ENCODE measurements around the gene NR4A3.

The NR4A3 gene

DNA sequence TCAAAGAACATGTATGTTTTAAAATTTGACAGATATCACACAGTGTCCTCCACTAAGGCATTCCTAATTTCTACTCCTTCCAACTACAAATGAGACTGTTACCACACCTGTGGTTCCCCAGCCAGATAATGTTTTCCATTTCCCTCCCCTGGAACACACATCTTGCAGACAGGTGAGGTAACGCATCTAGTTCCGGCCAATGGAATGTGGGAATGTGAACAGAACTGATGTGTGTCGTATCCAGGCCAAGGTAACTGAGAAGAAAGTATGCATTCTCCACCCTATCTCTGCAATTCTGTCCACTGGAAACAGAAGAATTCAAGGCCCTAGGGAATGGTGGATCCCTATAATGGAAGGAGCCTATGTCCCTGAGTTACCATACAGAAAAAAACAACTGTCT lies 19.9 kb upstream of the NR4A3 start:
- TF ChIP-seq, protein P1, sequence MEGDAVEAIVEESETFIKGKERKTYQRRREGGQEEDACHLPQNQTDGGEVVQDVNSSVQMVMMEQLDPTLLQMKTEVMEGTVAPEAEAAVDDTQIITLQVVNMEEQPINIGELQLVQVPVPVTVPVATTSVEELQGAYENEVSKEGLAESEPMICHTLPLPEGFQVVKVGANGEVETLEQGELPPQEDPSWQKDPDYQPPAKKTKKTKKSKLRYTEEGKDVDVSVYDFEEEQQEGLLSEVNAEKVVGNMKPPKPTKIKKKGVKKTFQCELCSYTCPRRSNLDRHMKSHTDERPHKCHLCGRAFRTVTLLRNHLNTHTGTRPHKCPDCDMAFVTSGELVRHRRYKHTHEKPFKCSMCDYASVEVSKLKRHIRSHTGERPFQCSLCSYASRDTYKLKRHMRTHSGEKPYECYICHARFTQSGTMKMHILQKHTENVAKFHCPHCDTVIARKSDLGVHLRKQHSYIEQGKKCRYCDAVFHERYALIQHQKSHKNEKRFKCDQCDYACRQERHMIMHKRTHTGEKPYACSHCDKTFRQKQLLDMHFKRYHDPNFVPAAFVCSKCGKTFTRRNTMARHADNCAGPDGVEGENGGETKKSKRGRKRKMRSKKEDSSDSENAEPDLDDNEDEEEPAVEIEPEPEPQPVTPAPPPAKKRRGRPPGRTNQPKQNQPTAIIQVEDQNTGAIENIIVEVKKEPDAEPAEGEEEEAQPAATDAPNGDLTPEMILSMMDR (IDR thresholded peaks at IDR 0.05; ENCODE audit: insufficient read depth, low read length, missing control alignments), result no peak
- POLR2A ChIA-PET, result no interaction called here
- no peak for DNase-seq (ENCODE audit: low read depth, low spot score)
- CTCF ChIA-PET, result no interaction called here
- H3K4me3 ChIP-seq (ENCODE audit: low read depth, low read length), result no peak overlapping the region

DNA sequence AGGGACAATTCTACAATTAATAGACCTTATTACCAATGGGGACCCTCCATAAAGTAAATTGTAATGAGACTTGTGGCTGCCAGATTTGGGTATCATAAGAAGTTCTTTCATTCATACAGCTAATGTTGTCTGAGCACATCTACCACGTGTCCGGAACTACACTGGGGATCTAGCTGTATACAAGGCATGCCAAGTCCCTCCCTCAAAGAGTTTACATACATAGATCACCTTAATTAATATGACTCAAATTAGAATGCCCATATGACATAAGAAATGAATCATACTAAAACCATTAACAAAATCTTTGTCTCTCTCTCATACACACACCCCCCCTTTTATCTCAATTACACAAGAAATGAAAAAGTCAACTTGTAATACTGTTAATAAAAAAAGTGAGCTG lies 18.0 kb upstream of the NR4A3 start:
- TF ChIP-seq, protein P1 (IDR thresholded peaks at IDR 0.05; ENCODE audit: insufficient read depth, low read length, missing control alignments), result no peak
- ChIA-PET POLR2A (no interaction called here), CTCF (interaction anchor here (0.9 to 2.0 kb wide), 2 partner anchors 12 to 521 kb away, joined by 4 to 6 read pairs; no protein-coding TSS in a partner anchor)
- H3K4me3 ChIP-seq (ENCODE audit: low read depth, low read length), result no peak overlapping the region
- no peak for DNase-seq (ENCODE audit: low read depth, low spot score)

DNA sequence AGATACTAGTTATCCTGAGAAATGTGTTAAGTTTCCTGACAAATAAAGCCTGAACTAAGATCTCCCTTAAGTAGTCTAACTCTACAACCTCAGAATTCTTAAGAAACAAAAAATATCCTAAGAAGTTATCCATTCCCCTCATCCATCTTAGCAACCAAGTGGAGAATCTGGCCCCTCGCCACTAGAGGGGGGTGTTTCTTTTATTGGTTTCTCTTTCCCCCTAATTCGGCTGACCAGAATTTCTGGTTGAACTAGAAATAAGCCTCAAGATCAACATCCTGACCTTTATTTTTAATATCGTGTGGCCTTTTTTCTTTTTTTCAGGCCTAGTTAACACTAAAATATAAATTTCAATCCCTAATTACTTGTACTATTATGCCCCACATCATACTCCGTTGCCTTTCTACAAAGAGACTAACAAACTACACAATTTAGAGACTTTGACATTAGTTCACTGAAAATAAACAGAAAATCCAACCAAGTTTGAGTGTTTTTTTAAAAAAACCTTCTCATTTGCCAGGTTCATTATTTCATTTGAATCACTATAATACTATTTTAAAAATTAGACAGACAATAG lies 14.3 kb upstream of the NR4A3 start:
- no peak overlapping the region for H3K4me3 ChIP-seq (ENCODE audit: low read depth, low read length)
- no peak for DNase-seq (ENCODE audit: low read depth, low spot score)
- ChIA-PET POLR2A (no interaction called here), CTCF (no interaction called here)
- TF ChIP-seq, protein P1 (IDR thresholded peaks at IDR 0.05; ENCODE audit: insufficient read depth, low read length, missing control alignments), result peak; percentile 74

DNA sequence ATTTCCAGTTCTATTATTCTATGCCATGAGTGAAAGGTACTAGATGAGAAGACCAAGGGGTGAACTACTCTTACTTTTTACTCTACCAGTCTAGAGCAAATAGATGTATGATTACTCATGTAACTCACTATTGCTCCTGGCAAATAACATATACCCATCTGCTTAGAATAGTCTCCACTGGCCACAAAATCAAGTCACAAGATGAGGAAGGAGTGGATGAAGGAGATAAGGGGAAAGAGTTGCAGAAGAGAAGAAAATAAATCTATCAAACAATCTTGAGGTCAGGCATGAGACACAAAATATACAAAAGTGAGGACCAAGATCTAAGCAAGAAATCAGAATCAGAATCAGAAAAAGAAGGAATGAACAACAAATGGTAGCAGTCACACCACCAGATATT lies 13.7 kb upstream of the NR4A3 start:
- DNase-seq (ENCODE audit: low read depth, low spot score), result no peak
- CTCF ChIA-PET, result no interaction called here
- POLR2A ChIA-PET, result no interaction called here
- TF ChIP-seq, protein P1 (IDR thresholded peaks at IDR 0.05; ENCODE audit: insufficient read depth, low read length, missing control alignments), result no peak
- H3K4me3 ChIP-seq (ENCODE audit: low read depth, low read length), result no peak overlapping the region

DNA sequence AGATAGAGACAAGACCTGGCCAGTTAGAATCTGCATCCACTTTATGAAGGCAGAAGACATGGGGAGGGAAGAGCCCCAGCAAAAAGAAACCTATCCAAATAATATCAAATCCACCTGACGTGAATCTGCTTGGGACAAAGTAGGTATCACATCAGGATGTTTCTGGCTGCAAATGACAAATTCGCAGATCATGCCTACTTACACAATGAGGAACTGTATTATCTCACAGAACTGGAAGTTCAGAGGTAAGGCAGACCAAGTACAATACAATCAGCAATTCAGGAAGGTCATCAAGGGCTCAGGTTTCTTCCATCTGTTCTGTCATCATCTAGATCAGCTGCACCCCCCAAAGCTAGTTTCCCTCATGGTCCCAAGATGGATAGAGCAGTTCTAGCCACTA lies 13.2 kb upstream of the NR4A3 start:
- no peak for DNase-seq (ENCODE audit: low read depth, low spot score)
- CTCF ChIA-PET, result interaction anchor here (1.7 kb wide), 1 partner anchor 543 kb away, joined by 4 read pairs; no protein-coding TSS in a partner anchor
- POLR2A ChIA-PET, result no interaction called here

DNA sequence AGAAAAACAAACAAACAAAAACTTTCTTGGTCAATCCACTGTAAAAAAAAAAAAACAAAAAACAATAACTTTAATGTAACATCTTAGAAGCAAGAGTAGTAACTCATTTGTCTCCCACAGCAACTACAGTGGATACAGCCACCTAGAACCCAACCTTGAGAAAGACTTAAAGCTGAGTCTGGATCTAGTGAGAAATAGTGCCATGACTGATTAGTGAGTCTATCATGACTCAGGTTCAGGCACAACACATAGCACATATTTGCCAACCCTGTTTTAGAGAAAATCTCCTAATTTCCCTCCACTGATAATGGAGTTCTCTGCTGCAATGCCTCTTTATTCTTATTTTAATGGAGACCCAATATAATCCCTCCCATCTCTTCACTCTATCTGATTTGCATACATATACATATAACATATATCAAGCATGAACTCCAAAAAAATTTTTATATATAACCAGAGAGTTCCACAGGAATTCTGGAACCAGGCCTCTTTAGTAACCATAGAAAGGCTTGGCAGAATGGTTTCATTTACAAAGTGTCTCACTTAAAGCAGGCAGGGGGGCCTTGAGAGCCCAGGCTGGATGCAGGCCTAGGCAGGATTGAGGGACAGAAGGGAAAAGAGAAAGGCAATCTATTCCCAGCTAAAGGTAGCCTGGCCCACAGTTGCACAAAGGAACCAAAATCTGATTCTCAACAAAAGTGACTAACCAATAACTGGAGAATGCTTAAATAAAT lies 11.9 kb upstream of the NR4A3 start:
- no peak overlapping the region for H3K4me3 ChIP-seq (ENCODE audit: low read depth, low read length)
- ChIA-PET POLR2A (no interaction called here), CTCF (interaction anchor here (0.9 to 1.7 kb wide), 5 partner anchors 9 to 544 kb away, joined by 3 to 5 read pairs (median 4); no protein-coding TSS in a partner anchor)
- DNase-seq (ENCODE audit: low read depth, low spot score), result no peak
- TF ChIP-seq, protein P1 (IDR thresholded peaks at IDR 0.05; ENCODE audit: insufficient read depth, low read length, missing control alignments), result no peak

More for the DNA sequence above, 13.2 kb upstream of the NR4A3 start:
- no peak overlapping the region for H3K4me3 ChIP-seq (ENCODE audit: low read depth, low read length)
- TF ChIP-seq, protein P1 (IDR thresholded peaks at IDR 0.05; ENCODE audit: insufficient read depth, low read length, missing control alignments), result no peak

Data from AG04449 (cell line).